ENCODE measurements around the gene IGF2BP1.

IGF2BP1 gene

DNA sequence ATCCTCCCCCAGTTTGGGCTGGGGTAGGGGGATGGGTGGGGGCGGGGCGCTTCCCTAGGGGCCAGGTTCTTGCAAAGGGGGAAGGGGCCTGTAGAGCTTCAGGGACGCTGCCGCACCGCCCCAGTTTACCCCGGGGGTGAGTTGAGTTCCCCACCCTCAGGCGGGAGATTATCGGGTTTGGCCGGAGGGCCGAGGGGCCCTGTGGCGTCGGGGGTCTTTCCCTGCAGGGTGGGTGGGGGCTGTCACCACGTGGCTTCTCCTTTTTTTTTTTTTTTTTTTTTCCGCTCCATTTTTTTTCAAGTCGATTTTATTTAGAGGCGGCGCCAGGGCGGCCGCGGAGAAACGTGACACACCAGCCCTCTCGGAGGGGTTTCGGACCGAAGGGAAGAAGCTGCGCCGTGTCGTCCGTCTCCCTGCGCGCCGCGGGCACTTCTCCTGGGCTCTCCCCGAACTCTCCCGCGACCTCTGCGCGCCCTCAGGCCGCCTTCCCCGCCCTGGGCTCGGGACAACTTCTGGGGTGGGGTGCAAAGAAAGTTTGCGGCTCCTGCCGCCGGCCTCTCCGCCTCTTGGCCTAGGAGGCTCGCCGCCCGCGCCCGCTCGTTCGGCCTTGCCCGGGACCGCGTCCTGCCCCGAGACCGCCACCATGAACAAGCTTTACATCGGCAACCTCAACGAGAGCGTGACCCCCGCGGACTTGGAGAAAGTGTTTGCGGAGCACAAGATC, at the start of gene IGF2BP1:
Gene IGF2BP1 (plus strand): TSS at position 283 of the 724 bp plus-strand sequence. CDS start 361 bp downstream, at position 644.
- peak; percentile 86 for DNase-seq (ENCODE audit: low spot score)

DNA sequence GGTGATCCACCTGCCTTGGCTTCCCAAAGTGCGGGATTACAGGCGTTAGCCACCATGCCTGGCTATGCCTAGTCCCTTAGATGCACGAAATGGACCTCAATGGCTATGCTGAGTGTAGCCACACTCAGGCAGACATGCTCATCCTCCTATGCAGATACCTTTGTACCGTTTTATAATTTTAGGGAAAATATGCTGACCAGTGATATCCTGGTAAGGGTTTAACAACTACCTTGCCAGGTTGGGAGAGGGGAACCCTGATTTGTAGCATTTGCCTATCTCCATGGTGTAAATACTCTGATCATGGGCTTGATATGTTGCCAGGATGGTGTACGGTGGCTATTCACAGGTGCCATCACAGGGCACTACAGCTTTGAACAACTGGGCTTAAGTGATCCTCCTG, 45.6 kb upstream of the IGF2BP1 start:
- no peak for DNase-seq (ENCODE audit: low spot score)

DNA sequence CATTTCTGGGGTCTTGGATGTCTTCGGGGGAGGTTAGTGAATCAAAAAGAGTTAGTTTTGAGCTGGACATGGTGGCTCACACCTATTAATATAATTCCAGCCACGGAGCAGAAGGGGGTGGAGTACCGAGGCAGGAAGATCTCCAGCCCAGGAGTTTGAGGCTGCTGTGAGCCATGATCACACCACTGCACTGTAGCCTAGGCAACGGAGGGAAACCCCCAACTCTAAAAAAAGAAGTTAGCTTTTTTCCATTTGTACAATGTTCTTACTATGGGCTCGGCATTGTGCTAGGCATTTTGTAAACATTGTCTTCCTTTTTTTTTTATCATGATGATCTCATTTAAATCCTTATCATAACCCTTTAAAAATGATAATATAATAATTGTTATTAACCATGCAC, 44.3 kb upstream of the IGF2BP1 start:
- peak; percentile 82 for DNase-seq (ENCODE audit: low spot score)

DNA sequence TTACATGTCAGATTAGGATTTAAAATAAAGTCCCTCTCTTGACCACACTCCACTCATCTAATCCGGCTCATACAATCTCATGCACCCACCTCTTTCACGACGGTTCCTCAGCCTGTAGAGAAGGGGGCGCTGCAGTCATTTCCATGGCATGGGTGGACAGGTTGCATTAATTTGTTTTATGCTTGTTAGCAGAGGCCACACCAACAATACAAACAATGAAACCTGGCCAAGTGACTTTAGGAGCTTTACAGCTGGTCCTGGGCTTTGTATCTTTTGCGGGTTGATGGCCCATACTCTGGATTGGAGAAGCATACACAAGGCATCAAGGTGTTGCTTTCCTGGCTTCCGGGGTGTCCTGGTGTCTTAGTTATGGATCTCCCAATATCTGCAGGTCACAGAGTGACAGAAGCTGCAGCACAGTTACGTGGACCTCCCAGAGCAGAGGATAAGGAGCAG, 42.9 kb upstream of the IGF2BP1 start:
- DNase-seq (ENCODE audit: low spot score): peak; percentile 70

DNA sequence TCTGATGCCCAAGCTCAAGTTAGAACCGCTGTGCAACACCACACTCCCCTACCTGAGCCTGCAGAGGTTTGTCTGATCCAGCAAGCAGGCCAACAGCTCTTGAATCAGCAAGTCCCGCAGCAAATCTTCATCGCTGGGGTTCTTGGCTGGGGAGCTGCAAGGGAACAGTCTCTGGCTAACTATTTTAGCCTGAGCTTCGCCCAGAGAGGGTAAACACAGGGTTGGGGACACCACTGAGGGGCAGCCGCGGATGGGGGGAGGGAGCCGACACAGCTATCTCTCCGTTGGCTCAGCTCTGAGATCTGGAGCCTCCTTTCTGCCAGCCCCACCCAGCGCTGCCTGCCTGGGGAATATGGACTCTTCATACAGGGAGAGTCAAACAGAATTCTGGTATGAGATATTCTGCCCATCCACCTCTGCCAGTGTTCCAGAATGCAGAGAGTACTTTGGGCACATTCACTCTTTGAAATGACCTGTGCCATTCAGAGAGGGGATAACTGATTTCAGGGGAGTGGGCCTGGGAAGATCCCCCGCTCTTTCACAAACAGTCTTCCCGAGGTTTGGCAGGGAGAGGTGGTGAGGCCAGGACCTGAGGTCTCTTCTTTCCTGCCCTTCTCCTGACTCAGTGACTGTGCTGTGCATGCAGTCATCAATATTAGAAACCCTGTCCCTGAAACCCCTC, 36.2 kb upstream of the IGF2BP1 start:
- DNase-seq (ENCODE audit: low spot score): no peak

DNA sequence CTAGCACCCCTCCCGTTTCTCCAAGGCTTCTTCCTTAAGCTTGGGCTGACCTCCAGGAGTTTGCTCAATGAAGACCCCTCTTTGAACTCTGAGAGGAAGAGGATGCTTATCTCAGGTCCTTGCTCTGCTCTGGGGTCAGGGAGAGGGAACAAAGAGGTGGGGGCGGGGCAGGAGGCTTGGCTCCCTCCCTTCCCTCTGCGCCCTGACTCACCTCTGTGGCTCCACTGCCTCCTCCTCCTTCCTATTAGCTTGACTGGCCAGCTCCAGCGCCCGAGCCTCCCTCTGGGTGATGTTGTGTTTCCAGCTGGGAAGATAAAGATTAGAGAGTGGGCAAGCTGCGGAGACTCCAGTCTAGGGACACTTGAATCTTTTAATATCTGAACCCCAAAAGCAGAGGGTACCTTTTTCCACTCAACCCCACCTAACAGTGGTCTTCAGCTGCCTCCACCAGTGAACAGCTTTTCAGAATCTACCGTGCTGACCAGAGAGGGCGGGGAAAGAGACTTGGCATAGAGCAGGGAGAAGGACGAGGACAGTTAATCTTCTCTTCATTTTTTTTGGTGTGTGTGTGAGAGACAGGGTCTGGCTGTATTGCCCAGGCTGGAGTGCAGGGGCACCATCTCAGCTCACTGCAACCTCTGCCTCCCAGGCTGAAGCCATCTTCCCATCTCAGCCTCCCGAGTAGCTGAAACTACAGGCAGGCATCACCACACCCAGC, 35.5 kb upstream of the IGF2BP1 start:
- no peak for DNase-seq (ENCODE audit: low spot score)

DNA sequence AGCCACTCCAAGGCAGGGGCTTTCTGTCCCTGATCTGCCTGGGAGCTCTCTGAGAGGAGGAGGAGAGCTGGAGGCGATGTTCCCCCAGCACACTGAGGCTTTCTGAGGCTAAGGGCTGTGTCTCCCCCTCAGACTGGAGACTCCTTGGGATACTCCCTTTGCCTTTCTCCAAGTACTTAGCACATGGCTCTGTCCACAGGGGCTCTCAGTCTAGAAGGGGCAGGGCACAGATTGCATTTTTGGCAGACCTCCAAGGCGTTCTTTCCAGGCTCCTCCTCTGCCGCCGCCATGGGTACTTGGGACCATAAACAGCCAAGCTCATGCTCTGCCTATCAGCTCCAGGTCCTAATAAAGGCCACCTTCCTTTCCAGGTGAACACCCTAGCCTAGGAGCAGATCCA, 27.0 kb upstream of the IGF2BP1 start:
- no peak for DNase-seq (ENCODE audit: low spot score)

DNA sequence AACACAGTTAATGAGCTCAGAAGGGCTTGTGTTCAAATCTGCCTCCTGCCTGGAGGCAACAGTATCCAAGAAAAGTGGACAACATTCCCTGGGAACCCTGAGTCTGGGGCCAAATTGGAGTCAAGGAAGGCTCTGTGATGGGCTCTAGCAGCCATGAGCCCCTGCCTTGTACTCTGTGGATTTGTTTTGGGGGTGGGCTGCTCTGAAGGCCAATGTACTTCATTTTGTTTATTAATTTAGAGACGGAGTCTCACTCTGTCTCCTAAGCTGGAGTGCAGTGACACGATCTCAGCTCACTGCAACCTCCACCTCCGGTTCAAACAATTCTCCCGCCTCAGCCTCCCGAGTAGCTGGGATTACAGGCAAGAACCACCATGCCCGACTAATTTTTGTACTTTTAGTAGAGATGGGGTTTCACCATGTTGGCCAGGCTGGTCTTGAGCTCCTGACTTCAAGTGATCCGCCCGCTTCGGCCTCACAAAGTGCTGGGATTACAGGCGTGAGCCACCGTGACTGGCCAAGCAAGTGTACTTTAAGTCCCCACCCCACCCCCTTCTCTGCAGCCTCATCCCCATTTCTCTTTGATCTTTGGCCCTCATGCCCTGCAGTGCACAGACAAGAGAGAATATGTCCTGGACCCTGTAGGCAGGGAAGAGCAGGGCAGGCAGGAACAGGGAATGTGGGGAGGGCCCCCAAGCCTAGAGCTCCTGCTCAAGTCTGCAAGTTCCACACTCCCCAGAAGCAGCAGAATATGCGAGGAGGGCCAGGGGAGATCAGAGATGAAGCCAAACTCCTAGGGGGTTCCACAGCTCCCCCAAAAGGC, 26.1 kb upstream of the IGF2BP1 start:
- no peak for DNase-seq (ENCODE audit: low spot score)

DNA sequence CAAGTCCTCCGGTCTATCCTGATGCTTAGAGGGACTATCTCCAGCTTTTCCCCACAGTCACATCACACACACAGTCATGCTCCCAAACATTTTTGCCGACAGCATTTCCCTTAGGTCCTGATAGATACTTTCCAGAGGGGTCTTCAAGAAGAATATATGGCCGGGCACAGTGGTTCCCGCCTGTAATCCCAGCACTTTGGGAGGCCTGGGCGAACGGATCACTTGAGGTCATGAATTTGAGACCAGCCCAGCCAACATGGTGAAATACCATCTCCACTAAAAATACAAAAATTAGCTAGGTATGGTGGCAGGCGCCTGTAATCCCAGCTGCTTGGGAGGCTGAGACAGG, 24.5 kb upstream of the IGF2BP1 start:
- DNase-seq (ENCODE audit: low spot score): no peak

DNA sequence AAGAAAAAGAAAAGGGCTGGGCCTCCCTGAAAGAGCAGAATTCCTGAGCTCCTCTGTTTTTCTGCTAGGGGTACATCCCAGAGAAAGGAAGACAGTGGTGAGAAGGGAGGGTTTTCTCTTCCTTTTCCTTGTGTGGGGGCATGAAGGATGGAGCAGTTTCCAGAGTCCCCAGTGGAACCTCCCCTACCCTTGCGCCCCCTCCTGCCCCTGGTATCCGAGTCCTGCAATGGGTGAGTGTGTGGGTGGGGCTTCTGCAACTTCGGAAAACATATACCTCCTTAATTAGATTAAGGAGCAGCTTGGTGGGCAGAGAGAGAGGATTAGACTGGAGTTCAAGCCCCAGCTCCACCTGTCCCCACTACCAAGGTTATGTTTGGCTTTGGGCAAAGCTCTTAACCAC, 23.4 kb upstream of the IGF2BP1 start:
- DNase-seq (ENCODE audit: low spot score): no peak

DNA sequence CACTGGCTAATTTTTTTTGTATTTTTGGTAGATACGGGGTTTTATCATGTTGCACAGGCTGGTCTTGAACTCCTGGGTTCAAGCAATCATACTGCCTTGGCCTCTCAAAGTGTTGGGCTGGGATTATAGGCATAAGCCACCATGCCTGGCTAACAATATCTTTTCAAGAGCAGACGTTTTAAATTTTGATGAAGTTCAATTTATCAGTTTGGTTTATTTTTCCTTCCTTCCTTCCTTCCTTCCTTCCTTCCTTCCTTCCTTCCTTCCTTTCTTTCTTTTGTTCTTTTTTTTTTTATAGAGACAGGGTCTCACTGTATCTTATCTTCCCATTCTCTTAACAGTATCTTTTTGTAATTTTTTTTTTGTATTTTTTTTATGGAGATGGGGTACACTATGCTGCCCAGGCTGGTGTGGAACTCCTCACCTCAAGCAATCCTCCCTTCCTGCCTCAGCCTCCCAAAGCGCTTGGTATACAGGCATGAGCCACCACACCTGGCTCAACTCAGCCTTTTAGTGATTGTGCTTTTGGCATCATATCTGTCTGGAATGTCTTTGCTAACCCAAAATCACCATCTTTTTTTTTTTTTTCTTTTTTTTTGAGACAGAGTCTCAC, 15.2 kb upstream of the IGF2BP1 start:
- DNase-seq (ENCODE audit: low spot score): no peak

DNA sequence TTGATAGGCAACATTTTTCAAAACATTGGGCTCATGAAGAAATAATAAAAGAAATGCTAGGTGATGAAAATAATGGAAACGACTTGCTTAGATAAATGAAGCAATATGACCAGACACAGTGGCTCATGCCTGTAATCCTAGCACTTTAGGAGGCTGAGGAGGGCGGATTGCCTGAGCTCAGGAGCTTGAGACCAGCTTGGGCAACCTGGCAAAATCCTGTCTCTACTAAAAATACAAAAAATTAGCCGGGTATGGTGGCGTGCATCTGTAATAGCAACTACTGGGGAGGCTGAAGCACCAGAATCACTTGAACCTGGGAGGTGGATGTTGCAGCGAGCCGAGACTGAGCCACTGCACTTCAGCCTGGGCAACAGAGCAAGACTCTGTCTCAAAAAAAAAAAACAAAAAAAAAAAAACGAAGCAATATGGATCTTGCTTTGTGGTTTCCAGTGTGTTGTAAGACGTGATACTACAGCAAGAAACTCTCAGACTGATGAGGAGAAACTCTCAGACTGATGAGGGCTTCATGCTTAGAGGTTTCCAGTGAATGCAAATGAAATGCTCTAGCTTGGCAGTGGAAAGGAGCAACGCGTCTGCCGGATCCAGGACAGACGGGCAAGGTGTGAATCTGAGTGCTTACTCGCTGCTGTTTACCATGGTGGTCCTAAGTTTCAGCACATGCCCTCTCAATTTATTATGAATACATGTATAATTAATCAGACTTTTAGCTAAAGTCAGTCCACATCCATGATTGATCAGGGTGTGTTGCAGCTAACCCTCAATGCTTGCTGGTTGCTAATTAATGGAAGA, 11.5 kb upstream of the IGF2BP1 start:
- DNase-seq (ENCODE audit: low spot score): no peak

DNA sequence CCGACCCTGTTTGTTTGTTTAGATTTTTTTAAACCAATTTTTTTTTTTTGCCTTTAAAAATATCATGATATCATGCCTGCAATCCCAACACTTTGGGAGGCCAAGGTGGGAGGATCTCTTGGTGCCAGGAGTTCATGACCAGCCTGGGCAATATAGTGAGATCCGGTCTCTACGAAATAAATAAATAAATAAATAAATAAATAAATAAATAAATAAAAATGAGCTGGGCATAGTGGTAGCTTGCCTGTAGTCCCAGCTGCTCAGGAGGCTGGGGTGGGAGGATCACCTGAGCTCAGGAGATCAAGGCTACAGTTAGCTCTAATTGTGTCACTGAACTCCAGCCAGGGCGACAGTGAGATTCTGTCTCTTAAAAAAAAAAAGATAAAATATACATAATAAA, 8.1 kb upstream of the IGF2BP1 start:
- DNase-seq (ENCODE audit: low spot score): no peak

DNA sequence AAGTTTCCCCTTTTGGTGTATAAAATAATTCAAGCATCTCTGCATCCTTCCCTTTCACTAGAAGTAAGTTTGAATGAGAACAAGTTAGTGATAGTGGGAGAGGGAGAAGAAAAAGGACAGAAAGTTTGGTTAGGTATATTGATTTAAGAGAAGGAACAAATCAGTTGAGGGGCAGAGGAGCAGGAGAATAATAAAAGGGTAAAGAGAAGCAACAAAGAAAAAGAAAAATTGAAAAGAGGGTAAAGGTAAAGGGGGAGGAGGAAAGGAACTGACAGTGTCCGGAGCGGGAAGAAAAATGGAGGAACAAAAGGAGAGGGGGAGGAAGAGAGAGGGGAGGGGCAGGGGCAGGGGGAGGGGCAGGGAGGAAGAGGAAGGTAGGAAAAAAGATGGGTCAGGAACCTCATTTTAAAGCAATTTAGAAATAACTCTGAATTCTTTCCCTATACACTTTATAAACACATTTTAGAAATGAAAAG, 6.3 kb upstream of the IGF2BP1 start:
- DNase-seq (ENCODE audit: low spot score): no peak

DNA sequence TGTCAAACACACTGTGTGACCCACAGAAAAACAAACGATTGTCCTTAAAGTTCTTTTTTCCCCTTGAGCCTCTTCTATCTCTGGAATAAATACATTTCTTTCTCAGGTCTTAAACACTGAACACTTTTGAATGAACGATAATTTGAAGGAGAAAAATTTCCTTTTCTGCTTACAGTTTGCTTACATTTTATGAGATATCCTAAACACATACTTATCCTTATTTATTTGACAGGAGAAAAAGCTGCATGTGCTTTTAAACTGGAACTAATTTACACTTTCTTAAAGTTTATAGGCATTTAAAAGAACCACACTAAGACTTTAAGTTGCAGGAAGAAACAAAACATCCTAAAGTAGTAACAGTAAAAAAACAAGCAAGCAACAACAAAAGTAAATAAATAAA, 4.7 kb upstream of the IGF2BP1 start:
- no peak for DNase-seq (ENCODE audit: low spot score)

DNA sequence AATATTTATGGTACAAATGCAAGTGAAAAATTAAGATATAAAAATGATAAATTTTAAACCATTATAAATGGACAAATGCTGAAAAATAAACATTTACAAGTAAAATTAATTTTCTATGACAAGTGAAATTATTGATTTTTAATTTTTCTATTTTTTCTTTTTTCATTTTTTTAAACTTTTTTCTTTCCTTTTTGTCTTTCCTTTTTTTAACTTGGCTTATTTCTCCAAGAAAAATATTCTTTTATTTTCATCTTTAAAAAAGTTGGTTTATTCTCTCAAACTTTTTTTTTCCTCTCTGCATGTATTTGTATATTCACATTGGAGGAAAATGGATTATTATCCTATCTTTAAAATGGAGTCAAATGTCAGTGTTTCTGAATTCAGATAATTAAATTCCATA, 3.9 kb upstream of the IGF2BP1 start:
- no peak for DNase-seq (ENCODE audit: low spot score)

DNA sequence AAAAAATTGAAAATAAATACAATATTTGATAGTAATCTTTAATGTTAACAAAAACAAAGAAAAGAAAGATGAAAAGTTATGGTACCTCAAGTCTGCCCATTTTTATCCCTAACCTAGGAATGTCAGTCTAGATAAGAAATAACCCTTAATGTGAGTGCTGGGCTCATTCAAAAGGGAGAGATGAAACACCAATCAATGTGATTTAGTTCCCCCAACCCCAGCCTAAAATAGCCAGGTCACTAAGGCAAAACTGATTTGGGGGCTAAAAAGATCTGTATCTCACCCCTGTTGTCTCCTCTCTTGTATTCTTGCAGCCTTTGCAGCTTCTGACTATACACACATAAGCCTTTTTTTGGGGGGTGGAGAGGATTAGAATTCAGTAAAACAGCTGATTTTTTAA, 3.2 kb upstream of the IGF2BP1 start:
- no peak for DNase-seq (ENCODE audit: low spot score)

DNA sequence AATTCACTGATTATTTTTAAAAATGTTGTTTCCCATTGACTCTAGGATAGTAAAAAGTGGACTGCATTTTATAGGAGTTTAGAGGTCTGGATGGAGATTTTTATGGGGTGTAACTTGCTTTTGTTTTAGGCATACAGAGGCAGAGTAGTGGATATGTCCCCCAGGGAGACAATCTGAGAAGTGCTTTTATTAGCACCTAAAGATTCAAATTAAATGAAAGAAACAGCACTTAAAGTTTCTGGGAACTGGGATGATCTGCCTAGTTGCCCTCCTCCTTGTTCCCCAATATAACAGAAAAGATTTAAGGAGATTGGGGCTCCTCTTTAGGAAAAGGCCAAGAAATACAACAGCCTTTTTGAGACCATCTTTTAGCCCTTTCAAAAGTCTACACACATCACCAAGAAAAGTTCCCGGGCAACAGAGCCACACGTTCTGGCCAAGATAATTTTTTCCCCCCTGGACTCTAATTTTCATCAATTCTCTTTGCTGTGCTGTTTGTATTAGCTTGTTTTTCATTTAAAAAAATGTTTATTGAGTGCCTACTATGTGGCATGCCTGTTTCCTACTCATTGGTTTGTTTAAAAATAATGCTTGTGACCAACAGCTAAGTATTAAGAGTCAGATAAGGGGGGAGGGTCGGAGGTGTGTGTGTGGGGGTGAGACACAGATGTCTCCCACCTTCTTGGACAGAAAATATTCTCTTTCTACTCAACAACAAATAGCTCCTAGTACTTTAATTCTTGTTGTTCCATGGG, 2.5 kb upstream of the IGF2BP1 start:
- DNase-seq (ENCODE audit: low spot score): peak; percentile 45

DNA sequence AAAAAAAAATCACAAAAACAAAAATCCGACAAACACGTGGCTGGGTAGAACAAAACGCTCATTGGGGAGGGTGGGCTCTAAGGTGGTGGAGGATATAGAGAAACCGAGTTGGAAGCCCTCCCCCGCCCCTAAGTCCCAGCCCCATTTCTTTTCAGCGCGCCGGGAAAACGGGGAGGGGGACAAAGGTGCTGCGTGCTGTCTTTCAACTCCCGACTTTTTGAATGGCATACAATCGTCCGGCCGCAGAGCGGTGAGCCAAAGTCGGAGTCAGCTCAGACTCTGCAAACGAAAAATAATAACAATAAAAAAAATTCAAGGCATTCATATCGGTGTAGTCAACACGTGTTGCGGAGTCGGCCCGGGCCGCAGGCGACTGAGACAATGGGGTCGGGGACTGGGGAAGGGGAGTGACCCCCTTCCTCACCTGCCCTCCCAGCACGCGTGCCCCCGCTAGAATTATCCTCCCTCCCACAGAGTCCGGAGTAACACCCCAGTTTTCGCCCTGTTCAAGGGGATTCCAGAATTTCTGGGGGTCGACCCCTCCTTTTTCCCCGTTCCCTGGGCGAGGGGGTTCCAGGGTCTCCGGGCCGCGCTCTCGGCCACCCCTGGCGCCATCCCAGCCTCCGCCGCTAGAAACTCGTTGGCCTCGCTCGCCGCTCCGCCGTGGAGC, 1.7 kb upstream of the IGF2BP1 start:
- DNase-seq (ENCODE audit: low spot score): peak; percentile 38
